Lower leg skin (tissue), 4 donors: ENCODE data around the gene TMEM198. TPM values are rescaled to one million over a fixed set of nuclear protein-coding genes. Genes with fewer than 3 reads are reported as not detected.

Experiments
- DNase-seq, 2 donors: peaks; one replicate each; pipeline ENCODE4 v3.0.0-alpha.2; 2019; ENCODE audit warnings: low spot score in 2 of 2
- H3K4me3 ChIP-seq: fragments of 200-600 bp; sonication (generic); 2 replicates; pipeline ENCODE4 v1.5.1; 2017; ENCODE audit warnings: mild to moderate bottlenecking, low read depth; ENCODE audit not compliant: poor library complexity, severe bottlenecking
- POLR2A ChIP-seq, 2 donors: fragments of 450-650 bp; IDR thresholded peaks; one replicate each; pipeline ENCODE4 v1.6.1; 2016 to 2017; ENCODE audit warnings: antibody characterized with exemption in 2 of 2, mild to moderate bottlenecking in 1 of 2, moderate library complexity in 1 of 2
- WGBS, 2 donors: methylation state at CpG; one replicate each; pipeline ENCODE4 v1.1.5; 2018; 5-methylcytosine and 5-hydroxymethylcytosine counted together
- intact Hi-C: fragments of 100-400 bp; cut with DNase I; formaldehyde crosslinking; loops from one replicate; pipeline ENCODE4 v1.15.0; 2023; ENCODE audit warnings: low total_unique reads
- total RNA-seq, 4 donors: library from RNA; depleted of rRNA; stranded (reverse); fragments of >200 nt; gene quantifications; one replicate each; pipeline ENCODE4 v1.1.0, GENCODE V29; 2016
- TF ChIP-seq, protein P1 (sequence below), 3 donors: fragments of 450-650 bp; IDR thresholded peaks; one replicate each; pipeline ENCODE4 v1.5.1; 2016; ENCODE audit warnings: antibody characterized with exemption in 3 of 3, mild to moderate bottlenecking in 3 of 3, moderate library complexity in 2 of 3

Gene TMEM198
- total RNA-seq, 4 donors from 2014 or later: 0.17 to 2.1 (median 1.0) TPM

DNA sequence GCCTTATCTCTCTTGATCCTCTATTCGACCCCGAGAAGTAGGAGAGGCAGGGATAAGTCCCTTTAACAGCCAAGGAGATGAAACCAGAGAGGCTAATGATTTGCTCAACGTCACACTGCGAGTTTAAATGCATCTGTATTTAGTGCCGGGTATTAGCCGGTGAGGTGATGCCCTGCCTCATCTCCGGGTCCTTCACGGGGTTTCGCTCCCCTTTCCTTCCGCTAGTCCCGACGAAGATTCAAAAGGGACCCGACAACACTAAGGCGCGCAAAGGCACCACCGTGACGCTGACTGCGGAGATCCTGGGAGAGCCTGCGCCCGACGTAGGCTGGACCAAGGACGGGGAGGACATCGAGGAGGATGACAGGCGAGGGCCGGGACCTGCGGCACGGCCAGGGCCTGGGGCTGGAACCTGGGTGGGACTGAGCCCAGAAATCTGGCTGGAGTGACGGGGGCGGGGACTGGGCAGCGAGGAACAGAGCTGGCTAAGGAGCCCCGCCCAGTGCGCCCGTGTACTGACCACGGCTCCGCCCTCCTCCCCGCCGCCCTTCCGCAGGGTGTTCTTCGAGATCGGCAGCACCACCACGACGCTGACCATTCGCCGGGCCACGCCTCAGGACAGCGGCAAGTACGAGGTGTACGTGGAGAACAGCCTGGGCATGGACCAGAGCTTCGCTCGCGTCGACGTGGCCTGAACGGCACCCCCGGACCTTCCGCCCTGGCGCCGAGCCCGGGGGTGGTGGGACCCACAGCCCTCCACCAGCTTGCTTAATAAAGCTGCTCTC is 46.1 kb upstream of the TMEM198 start:
- peak overlapping the region; percentile 54 for H3K4me3 ChIP-seq
- intact Hi-C loops: no loop called here
- no peak for TF ChIP-seq POLR2A (IDR thresholded peaks at IDR 0.05)
- TF ChIP-seq, protein P1, sequence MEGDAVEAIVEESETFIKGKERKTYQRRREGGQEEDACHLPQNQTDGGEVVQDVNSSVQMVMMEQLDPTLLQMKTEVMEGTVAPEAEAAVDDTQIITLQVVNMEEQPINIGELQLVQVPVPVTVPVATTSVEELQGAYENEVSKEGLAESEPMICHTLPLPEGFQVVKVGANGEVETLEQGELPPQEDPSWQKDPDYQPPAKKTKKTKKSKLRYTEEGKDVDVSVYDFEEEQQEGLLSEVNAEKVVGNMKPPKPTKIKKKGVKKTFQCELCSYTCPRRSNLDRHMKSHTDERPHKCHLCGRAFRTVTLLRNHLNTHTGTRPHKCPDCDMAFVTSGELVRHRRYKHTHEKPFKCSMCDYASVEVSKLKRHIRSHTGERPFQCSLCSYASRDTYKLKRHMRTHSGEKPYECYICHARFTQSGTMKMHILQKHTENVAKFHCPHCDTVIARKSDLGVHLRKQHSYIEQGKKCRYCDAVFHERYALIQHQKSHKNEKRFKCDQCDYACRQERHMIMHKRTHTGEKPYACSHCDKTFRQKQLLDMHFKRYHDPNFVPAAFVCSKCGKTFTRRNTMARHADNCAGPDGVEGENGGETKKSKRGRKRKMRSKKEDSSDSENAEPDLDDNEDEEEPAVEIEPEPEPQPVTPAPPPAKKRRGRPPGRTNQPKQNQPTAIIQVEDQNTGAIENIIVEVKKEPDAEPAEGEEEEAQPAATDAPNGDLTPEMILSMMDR (IDR thresholded peaks at IDR 0.05): no peak
- 3 to 5% methylated on average over 44 to 48 of the region's 59 CpGs for WGBS, 2 donors
- peak; percentile 86 to 97 for DNase-seq

DNA sequence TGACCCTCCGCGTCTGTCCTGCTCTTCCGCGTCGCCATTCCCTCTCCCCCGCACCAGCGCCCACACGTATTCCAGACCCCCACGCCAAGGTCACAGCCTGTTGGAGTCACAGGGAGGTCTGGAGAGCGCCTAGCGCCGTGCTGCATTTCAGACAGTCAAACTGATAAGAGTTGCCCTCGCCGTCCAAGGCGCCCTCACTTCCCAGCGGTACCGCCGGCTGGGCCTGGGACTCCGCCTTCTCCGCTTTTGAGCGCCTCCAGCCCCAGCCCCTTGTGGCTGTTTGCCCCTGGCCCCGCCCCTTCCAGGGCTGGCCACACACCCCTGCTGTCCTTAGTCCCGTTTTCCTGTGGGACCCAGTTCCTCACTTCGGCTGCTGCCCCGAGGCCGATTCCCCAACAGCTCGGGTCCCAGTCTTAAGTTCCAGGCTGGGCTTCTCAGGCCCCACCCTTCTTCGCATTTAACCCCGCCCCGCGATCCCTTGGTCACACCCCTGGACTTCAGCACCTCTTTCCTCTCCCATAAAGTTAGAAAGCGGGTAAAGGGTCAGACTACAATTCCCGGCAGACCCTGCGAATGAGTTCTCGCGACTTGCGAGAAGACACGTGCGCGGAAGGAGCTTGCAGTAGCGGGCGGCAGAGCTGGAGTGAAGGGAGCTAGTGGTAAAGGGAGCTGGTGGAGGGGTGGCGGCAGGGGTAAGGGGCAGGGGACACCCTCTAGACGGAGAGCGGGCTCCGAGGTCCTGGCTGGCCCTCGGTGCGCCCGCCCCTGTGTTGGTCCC is 45.4 kb upstream of the TMEM198 start, which contains the start of gene GMPPA:
GMPPA (plus strand) TSS at position 612 of the 778 bp plus-strand sequence. CDS start 1,085 bp downstream, outside the sequence.
- DNase-seq: peak; percentile 99

DNA sequence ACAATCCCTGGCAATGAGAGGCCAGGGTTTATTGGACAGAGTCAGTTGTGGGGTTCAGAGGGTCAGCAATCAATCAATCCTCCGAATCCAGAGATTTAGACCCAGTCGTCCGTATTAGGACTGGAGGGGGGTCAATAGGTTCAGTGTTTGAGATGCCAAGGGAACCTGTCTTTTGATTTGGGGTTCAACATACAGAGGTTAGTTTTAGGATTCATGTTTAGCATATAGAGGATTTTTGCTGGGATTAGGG is 44.8 kb upstream of the TMEM198 start:
- intact Hi-C loops: no loop called here
- DNase-seq: no peak
- TF ChIP-seq, protein P1 (IDR thresholded peaks at IDR 0.05): no peak
- no peak for TF ChIP-seq POLR2A (IDR thresholded peaks at IDR 0.05)
- peak overlapping the region; percentile 54 for H3K4me3 ChIP-seq
- WGBS, 2 donors: 0 to 3% methylated on average over 3 of the region's 3 CpGs

More for the DNA sequence above, 45.4 kb upstream of the TMEM198 start, which contains the start of gene GMPPA:
- intact Hi-C loops: no loop called here
- H3K4me3 ChIP-seq: peak within 1 kb of the TSS; percentile 54
- WGBS, 2 donors: 0% methylated on average over 44 to 47 of the region's 49 CpGs
- TF ChIP-seq, protein P1 (IDR thresholded peaks at IDR 0.05): no peak
- TF ChIP-seq POLR2A (IDR thresholded peaks at IDR 0.05): peak in 1 of 2 donors; percentile 3

DNA sequence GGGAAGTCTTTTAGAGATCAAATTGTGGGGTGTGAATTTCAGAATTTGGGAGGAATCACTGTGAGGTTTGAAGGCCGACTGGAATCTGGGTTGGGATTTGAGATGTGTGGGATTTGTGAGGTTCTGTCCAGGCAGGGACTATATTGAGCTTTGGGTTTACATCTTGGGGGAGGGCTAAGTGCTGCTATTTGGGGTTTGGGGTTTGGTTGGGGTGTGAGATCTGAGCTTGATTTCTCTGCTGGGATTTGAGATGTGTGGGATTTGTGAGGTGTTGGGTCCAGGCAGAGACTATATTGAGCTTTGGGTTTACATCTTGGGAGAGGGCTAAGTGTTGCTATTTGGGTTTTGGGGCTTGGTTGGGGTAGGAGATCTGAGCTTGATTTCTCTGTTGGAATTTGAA is 44.3 kb upstream of the TMEM198 start:
- no peak for TF ChIP-seq POLR2A (IDR thresholded peaks at IDR 0.05)
- TF ChIP-seq, protein P1 (IDR thresholded peaks at IDR 0.05): no peak
- DNase-seq: no peak
- no peak overlapping the region for H3K4me3 ChIP-seq
- 44 to 52% methylated on average over 1 of the region's 1 CpG for WGBS, 2 donors
- intact Hi-C loops: no loop called here

DNA sequence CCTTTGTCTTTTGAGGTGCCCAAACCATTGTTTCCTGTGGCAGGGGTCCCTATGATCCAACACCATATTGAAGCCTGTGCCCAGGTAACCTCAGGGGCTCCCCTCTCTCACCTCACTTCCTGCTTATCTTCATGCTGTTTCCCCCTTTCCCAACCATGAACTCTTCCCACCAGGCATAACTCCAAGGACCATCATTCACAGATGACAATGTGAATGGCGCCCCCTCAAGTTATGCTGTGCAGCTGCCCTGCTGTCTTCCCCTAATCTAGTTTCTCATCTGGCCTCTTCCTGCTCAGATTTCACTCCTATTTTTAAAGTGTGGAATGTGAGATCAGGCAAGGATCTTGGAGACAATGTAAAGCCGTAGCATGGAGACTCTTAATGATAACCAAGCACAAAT is 43.7 kb upstream of the TMEM198 start:
- intact Hi-C loops: no loop called here
- no peak for TF ChIP-seq POLR2A (IDR thresholded peaks at IDR 0.05)
- WGBS, 2 donors: 84 to 94% methylated on average over 2 of the region's 2 CpGs

DNA sequence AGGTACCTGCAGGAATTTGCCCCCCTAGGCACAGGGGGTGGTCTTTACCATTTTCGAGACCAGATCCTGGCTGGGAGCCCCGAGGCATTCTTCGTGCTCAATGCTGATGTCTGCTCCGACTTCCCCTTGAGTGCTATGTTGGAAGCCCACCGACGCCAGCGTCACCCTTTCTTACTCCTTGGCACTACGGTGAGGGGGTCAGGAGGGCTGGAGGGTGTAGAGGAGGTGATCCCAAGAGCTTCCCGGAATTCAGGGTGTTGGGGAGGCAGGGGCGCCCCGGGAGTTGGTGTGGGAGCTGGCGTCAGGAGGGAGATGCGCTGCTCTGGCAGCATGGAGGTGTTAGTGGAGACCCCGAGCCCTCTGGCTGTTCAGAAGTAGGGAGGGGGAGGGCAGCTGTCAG is 42.0 kb upstream of the TMEM198 start:
- intact Hi-C loops: no loop called here
- whole genome bisulfite sequencing, 2 donors: 94% methylated on average over 14 of the region's 14 CpGs
- DNase-seq: no peak
- H3K4me3 ChIP-seq: no peak overlapping the region
- no peak for TF ChIP-seq POLR2A (IDR thresholded peaks at IDR 0.05)
- TF ChIP-seq, protein P1 (IDR thresholded peaks at IDR 0.05): no peak

More for the DNA sequence above, 43.7 kb upstream of the TMEM198 start:
- DNase-seq: no peak
- no peak overlapping the region for H3K4me3 ChIP-seq
